Endothelial cell of umbilical vein (primary cell): ENCODE results near the gene CACNA1C.

Experiments used
- CTCF ChIP-seq, 2 donors: IDR thresholded peaks; 1 replicate in 1 of 2; 2 replicates in 1 of 2; pipeline ENCODE4 v1.5.1; 2011; ENCODE audit warnings: low read length in 2 of 2, mild to moderate bottlenecking in 2 of 2, moderate library complexity in 2 of 2, control low read depth in 1 of 2, inconsistent platforms in 1 of 2, low read depth in 1 of 2; ENCODE audit not compliant: insufficient read depth in 1 of 2; ENCODE audit errors: extremely low read depth in 1 of 2
- MAX ChIP-seq: IDR thresholded peaks from 2 replicates; pipeline ENCODE4 v1.6.1; 2011; ENCODE audit not compliant: insufficient read depth, insufficient read length
- MYC ChIP-seq: IDR thresholded peaks from one replicate; pipeline ENCODE4 v1.6.1; 2011; ENCODE audit warnings: mild to moderate bottlenecking, low read depth, low read length
- POLR2A ChIP-seq: IDR thresholded peaks from 2 replicates; pipeline ENCODE4 v1.6.1; 2012; ENCODE audit warnings: low read depth, mild to moderate bottlenecking, control low read depth, low read length
- POLR2AphosphoS5 ChIP-seq: IDR thresholded peaks from 2 replicates; pipeline ENCODE4 v1.6.1; 2012; ENCODE audit warnings: low read depth, mild to moderate bottlenecking, control low read depth, low read length, moderate library complexity; ENCODE audit not compliant: insufficient read depth

GRCh38 chr12:2018391-2018790, 34.4 kb upstream of the CACNA1C start:
- TF ChIP-seq POLR2AphosphoS5 (no peak), POLR2A (no peak), MAX (no peak), CTCF (IDR thresholded peaks at IDR 0.05; ENCODE audit: extremely low read depth in 1 of 2, insufficient read depth in 1 of 2, low read depth in 1 of 2, low read length in 2 of 2) (no peak), MYC (no peak)
